GM21526 (cell line): ENCODE data around the gene COG5.
A peak's percentile ranks its signal among the peaks of the same experiment; 100 is the strongest.

ENCODE experiments used
- ATAC-seq: cut with Tn5 transposase; IDR thresholded peaks from one replicate; pipeline ENCODE4 v1.9.1; 2021; ENCODE audit warnings: moderate library complexity; ENCODE audit not compliant: unreplicated experiment, low FRiP score

COG5 gene

DNA sequence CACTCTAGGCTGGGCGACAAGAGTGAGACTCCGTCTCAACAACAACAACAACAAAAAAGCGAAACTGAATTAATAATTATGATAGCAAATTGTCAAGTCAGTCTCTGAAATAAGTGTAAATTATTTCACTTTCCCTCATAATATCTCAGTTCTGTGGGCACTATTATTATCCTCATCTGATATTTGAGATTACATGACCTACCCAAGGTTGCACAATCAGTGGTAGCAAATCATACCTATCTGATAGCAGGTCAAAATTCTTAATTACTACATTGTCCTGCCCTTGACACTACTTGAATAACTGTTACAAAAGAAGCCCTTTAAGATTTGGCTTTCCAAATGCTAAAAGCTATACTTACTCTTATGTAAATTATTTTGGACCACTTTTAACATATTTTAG, 209.1 kb downstream of the COG5 start:
- ATAC-seq = no peak

GRCh38 chr7:107353701-107354100, 210.0 kb downstream of the COG5 start:
- no peak for ATAC-seq

- ATAC-seq = no peak
Observed at GRCh38 chr7:107345898-107346297, 217.8 kb downstream of the COG5 start.

GRCh38 chr7:107344799-107345198, 218.9 kb downstream of the COG5 start:
- no peak for ATAC-seq

- ATAC-seq = no peak
Observed at GRCh38 chr7:107344286-107344685, 219.4 kb downstream of the COG5 start.

DNA sequence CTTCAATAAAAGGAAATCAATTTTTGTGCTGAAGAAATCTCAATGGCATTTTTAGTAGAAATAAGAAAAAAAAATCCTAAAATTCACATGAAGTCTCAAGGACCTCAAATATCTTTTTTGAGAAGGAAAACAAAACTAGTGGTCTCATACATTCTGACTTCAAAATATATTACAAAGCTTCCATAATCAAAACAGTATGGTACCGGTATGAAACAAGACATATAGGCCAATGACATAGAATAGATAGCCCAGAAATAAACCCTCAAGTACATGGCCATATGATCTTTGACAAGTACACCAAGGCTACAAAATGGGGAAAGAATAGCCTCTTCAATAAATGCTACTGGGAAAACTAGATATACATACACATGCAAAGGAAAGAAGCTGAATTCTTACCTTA, 225.6 kb downstream of the COG5 start:
- no peak for ATAC-seq

- peak; percentile 70 for ATAC-seq
Observed at GRCh38 chr7:107332488-107333269, 231.0 kb downstream of the COG5 start.

- no peak for ATAC-seq
Observed at GRCh38 chr7:107330478-107330877, 233.2 kb downstream of the COG5 start.

DNA sequence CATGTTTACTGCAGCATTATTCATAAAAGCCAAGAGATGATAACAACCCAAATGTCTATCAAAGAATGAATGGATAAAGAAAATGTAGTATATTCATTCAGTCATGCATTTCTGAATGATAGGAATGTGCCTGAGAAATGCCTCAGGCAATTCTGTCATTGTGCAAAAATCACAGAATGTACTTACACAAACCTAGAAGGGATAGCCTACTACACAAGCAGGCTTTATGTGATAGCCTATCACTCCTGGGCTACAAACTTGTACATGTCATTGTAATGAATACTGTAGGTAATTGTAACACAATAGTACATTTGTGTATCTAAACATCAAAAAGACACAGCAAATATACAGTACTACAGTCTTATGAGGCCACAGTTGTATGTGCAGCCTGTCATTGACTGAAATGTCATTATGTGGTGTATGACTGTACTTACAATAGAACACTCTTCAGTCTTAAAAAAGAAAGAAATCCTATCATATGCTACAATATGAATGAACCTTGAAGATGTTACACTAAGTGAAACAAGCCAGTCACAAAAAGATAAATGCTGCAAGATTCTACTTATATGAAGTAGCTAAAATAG, 235.6 kb downstream of the COG5 start:
- no peak for ATAC-seq

DNA sequence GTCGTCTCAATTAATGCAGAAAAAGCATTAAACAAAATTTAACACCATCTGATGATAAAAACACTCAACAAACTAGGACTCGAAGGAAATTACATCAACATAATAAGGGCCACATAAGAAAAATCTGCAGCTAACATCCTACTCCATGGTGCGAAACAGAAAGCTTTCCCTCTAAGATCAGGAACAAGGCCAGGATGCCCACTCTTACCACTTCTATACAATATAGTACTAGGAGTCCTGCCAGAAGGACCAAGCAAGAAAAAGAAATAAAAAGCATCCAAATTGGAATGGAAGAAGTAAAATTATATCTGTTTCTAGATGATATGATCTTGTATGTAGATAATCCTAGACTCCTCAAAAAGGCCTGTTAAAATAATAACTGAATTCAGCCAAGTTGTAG, 237.7 kb downstream of the COG5 start:
- ATAC-seq = no peak

- ATAC-seq = no peak
Observed at GRCh38 chr7:107322015-107322414, 241.7 kb downstream of the COG5 start.

DNA sequence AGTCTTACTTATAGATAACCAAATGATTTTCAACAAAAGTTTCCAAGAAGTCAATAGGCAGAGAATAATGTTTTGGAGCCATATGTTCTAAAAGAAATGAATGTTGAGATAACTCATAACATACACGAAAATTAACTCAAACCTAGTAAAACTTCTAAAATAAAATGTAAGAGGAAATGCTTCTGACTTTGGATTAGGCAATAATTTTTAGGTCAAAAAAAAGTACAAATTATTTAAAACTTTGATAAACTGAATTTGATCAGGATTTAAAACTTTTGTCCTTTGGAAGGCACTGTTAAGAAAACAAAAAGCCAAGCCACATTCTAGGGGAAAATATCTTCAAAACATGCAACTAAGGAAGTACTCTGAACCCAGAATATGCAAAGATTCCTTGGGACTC, 242.1 kb downstream of the COG5 start:
- no peak for ATAC-seq

GRCh38 chr7:107319724-107320228, 243.9 kb downstream of the COG5 start:
- ATAC-seq = no peak

DNA sequence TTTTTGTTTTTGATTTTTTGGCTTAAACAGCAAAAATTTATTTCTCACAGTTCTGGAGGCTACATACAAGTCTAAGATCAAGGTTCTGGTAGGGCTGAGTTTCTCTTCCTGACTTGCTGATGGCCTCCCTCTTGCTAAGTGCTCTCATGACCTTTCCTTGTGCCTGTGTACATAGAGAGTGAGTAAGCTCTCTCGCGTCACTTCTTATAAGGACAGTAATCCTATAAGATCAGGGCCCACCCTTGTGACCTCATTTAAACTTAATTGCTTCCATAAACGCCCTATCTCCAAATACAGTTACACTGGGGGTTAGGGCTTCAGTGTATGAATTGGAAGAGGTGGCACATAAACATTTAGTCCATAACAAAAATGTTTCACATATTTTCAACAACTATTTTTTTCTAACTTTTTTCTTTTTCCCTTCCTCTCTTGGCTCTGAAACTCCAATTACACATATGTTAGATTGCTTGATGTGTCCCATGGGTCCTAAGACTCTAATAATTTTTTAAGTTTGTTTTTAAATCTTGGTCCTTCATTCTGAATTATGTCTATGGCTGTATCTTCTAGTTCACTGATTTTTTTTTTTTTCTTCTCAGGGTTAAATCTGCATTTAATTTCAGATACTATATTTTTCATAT, 245.1 kb downstream of the COG5 start:
- ATAC-seq = no peak

GRCh38 chr7:107315716-107316220, 248.0 kb downstream of the COG5 start:
- no peak for ATAC-seq

- ATAC-seq = no peak
Observed at GRCh38 chr7:107313355-107313754, 250.4 kb downstream of the COG5 start.

DNA sequence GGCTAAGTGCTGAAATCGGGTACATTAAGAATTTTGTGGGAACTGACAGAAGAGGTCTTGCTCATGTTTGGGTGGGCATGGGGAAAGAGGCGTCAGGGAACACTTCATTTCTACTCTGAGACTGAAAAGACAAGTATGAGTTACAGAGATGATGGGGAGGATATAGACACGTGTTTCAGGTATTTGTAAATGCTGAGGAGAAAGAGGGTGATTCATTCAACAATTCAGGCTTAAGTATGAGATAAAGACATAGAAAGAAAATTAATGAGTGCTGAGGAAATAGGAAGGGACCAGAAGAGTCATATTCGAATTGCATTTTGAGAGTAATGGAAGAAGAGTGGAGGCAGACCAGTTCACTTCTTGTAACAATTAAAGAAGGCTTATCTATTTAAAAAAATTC, 251.3 kb downstream of the COG5 start:
- no peak for ATAC-seq

DNA sequence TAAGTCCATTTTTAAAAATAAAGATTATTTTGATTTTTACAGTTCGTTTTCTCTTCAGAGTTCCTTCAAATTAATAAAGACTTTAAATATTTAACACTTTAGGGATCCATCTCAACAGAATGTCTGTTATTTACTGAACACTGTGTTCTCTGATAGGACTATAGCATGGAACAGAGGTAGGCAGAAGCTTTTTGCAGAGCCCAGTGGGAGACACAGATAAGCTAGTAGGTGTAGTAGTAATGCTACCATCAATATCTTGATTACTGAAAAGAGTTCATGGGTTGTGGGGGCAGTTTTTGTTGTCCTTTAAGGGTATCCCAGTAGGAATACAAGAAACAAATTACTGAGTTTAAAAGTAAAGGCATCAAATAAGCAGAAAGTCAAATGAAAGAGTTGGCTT, 254.4 kb downstream of the COG5 start:
- ATAC-seq = no peak

DNA sequence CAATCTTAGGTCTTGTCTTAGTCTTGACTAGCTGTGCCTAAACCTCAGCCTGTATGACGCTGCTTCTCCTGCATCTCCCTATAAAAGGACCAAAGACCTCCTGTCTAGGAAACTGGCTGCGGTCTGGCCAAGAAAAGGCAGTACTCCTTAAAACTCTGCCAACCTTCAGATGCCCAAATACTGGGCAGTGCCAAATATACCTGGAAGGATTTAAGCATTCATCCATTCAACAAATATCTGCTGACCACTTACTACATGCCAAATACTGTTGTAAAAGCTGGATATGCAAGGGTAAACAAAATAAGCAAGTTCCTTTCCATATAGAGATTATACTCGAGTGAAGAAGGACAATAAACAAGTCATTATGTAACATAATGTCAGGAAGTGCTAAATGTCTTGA, 259.1 kb downstream of the COG5 start:
- ATAC-seq = no peak

GRCh38 chr7:107304063-107304462, 259.7 kb downstream of the COG5 start:
- no peak for ATAC-seq

DNA sequence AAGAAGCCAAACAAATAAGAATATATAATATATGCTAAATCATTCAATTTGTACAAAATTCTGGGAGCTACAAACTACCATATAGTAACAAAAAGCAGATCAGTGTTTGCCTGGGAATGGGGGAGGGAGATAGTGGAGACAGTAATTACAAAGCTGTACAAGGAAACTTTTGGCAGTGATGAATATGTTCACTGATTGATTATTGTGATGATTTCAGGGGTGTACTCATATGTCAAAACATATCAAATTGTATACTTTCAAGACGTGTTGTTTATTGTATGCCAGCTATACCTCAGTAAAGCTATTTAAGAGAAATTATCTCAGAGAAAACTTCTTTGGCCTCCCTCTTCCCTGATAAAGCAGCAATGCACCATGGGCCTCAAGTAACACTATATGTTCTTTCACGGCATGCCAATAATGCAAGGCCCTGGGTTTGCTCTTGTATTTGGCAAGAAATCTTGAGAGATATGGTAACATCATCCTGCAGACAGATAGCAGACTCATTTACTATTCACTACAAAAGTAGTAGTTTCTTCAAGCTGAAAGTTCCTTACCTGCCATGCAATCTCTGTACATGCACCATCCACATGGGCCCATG, 261.4 kb downstream of the COG5 start:
- no peak for ATAC-seq
